ENCODE data around the gene CDH4. TPM values are rescaled to one million over a fixed set of nuclear protein-coding genes. Genes with fewer than 3 reads are reported as not detected.
A peak's percentile ranks its signal among the peaks of the same experiment; 100 is the strongest.

Gene CDH4
- polyA plus RNA-seq, 4 donors: 0.09 to 4.1 (median 0.25) TPM

DNA sequence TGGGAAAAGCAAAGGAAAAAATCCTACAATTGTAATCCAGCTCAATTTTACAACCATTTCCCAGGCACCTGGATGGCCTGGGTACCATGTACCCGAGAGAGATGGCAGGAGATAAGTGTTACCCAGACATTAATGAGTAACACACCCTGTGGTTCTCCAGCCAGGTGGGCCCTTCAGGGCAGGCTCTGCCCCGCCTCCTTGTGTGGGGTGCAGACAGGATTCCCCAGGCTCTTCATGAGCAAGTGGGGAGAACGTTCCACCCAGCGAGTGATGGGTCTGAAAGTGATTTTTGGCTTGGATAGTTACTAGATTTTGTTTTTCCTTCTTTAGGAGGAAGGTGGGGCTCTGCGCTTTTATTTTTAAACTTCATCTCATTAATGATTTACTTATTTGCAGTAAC, 569.7 kb downstream of the CDH4 start:
- Histone ChIP-seq H3K36me3 (ENCODE audit: control insufficient read depth in 3 of 3, insufficient read depth in 2 of 3, low read depth in 1 of 3, low read length in 3 of 3) (no peaks in the 10 kb centered on the region), H3K27me3 (ENCODE audit: control insufficient read depth in 3 of 3, insufficient read depth in 3 of 3, low read length in 3 of 3) (no peaks in the 10 kb centered on the region), H3K4me1 (ENCODE audit: control insufficient read depth in 3 of 3, insufficient read depth in 2 of 3, low read depth in 1 of 3, low read length in 2 of 3) (no peaks in the 10 kb centered on the region), H3K9me3 (ENCODE audit: control insufficient read depth in 2 of 2, insufficient read depth in 1 of 2, low read depth in 1 of 2, low read length in 1 of 2) (no peaks in the 10 kb centered on the region), H3K27ac (ENCODE audit: low read depth in 1 of 3, low read length in 2 of 3) (no peak overlapping the region), H3K4me3 (ENCODE audit: low read depth in 1 of 3, low read length in 3 of 3) (no peak overlapping the region)
- no peak for FAIRE-seq
- 15 to 55% (median 35%) methylated on average over 5 of the region's 5 CpGs for WGBS, 3 donors
- DNase-seq: peak; percentile 29 to 38

- DNase-seq: peak; percentile 7 to 37
- no peaks in the 10 kb centered on the region for H3K9me3 ChIP-seq (ENCODE audit: control insufficient read depth in 2 of 2, insufficient read depth in 1 of 2, low read depth in 1 of 2, low read length in 1 of 2)
- WGBS, 3 donors: 20 to 74% (median 42%) methylated on average over 12 of the region's 12 CpGs
- no peak overlapping the region for H3K27ac ChIP-seq (ENCODE audit: low read depth in 1 of 3, low read length in 2 of 3)
- H3K36me3 ChIP-seq (ENCODE audit: control insufficient read depth in 3 of 3, insufficient read depth in 2 of 3, low read depth in 1 of 3, low read length in 3 of 3): no peaks in the 10 kb centered on the region
- no peak overlapping the region for H3K4me3 ChIP-seq (ENCODE audit: low read depth in 1 of 3, low read length in 3 of 3)
- no peak for FAIRE-seq
- no peaks in the 10 kb centered on the region for H3K4me1 ChIP-seq (ENCODE audit: control insufficient read depth in 3 of 3, insufficient read depth in 2 of 3, low read depth in 1 of 3, low read length in 2 of 3)
- H3K27me3 ChIP-seq (ENCODE audit: control insufficient read depth in 3 of 3, insufficient read depth in 3 of 3, low read length in 3 of 3): no peaks in the 10 kb centered on the region
Observed at GRCh38 chr20:61822396-61822795, 570.3 kb downstream of the CDH4 start.

DNA sequence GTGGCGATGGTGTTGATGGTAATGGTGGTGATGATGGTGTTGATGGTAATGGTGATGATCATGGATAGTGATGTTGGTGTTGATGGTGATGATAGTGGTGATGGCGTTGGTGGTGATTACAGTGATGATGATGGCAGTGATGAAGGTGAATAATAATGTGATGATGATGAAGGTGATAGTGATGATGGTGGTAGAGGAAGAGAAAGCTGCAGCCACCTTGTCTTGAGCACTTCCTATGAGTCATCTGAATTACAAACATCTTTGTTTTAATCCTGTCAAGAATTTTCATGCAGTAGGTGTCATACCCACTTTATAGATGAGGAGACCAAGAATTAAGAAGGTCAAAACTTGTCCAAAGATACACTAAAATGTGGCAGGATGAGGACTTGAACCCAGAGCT, 571.2 kb downstream of the CDH4 start:
- 92 to 96% (median 95%) methylated on average over 2 of the region's 2 CpGs for WGBS, 3 donors
- Histone ChIP-seq H3K36me3 (ENCODE audit: control insufficient read depth in 3 of 3, insufficient read depth in 2 of 3, low read depth in 1 of 3, low read length in 3 of 3) (no peaks in the 10 kb centered on the region), H3K4me3 (ENCODE audit: low read depth in 1 of 3, low read length in 3 of 3) (no peak overlapping the region), H3K9me3 (ENCODE audit: control insufficient read depth in 2 of 2, insufficient read depth in 1 of 2, low read depth in 1 of 2, low read length in 1 of 2) (no peaks in the 10 kb centered on the region), H3K27me3 (ENCODE audit: control insufficient read depth in 3 of 3, insufficient read depth in 3 of 3, low read length in 3 of 3) (no peaks in the 10 kb centered on the region), H3K27ac (ENCODE audit: low read depth in 1 of 3, low read length in 2 of 3) (no peak overlapping the region), H3K4me1 (ENCODE audit: control insufficient read depth in 3 of 3, insufficient read depth in 2 of 3, low read depth in 1 of 3, low read length in 2 of 3) (no peaks in the 10 kb centered on the region)
- DNase-seq (no peak), FAIRE-seq (no peak)

DNA sequence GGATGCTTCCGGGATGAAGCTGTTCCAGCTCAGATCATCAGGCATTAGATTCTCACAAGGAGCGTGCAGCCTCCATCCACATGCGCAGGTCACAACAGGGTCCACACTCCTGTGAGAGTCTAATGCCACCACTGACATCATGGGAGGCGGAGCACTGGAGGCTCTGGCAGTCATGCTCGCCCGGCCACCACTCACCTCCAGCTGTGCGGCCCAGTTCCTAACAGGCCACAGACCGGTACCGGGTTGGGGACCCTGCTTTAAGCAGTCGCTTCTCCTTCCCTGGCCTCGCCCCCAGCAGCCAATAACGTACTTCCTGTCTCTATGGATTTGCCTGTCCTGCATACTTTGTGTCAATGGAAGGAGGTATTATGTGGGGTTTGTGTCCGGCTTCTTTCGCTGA, 576.8 kb downstream of the CDH4 start:
- no peak overlapping the region for H3K27ac ChIP-seq (ENCODE audit: low read depth in 1 of 3, low read length in 2 of 3)
- FAIRE-seq (no peak), DNase-seq (no peak)
- no peaks in the 10 kb centered on the region for H3K4me1 ChIP-seq (ENCODE audit: control insufficient read depth in 3 of 3, insufficient read depth in 2 of 3, low read depth in 1 of 3, low read length in 2 of 3)
- no peaks in the 10 kb centered on the region for H3K27me3 ChIP-seq (ENCODE audit: control insufficient read depth in 3 of 3, insufficient read depth in 3 of 3, low read length in 3 of 3)
- no peak overlapping the region for H3K4me3 ChIP-seq (ENCODE audit: low read depth in 1 of 3, low read length in 3 of 3)
- no peaks in the 10 kb centered on the region for H3K9me3 ChIP-seq (ENCODE audit: control insufficient read depth in 2 of 2, insufficient read depth in 1 of 2, low read depth in 1 of 2, low read length in 1 of 2)
- no peaks in the 10 kb centered on the region for H3K36me3 ChIP-seq (ENCODE audit: control insufficient read depth in 3 of 3, insufficient read depth in 2 of 3, low read depth in 1 of 3, low read length in 3 of 3)
- WGBS, 3 donors: 84 to 90% (median 84%) methylated on average over 14 of the region's 14 CpGs

DNA sequence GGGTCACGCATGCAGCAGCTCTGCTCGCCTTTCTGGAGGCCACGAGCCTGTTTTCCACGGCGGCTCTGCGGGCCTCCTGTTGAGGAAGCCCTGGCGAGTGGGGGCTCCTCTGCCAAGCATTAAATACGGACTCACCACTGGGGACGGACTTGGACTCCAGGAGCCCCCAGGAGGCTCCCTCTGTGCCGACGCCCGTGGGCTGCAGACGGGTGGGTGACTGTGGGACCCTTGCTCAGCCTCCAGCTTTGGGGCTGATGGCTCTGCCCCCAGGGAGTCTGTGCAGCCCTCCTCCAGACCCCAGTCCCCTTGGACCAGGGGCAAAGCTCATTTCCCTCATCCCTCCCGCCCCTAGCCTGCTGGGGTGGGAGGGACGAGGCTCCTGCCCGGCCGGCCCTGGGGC, 577.5 kb downstream of the CDH4 start:
- Histone ChIP-seq H3K36me3 (ENCODE audit: control insufficient read depth in 3 of 3, insufficient read depth in 2 of 3, low read depth in 1 of 3, low read length in 3 of 3) (no peaks in the 10 kb centered on the region), H3K4me1 (ENCODE audit: control insufficient read depth in 3 of 3, insufficient read depth in 2 of 3, low read depth in 1 of 3, low read length in 2 of 3) (no peaks in the 10 kb centered on the region), H3K27ac (ENCODE audit: low read depth in 1 of 3, low read length in 2 of 3) (no peak overlapping the region), H3K9me3 (ENCODE audit: control insufficient read depth in 2 of 2, insufficient read depth in 1 of 2, low read depth in 1 of 2, low read length in 1 of 2) (no peaks in the 10 kb centered on the region), H3K27me3 (ENCODE audit: control insufficient read depth in 3 of 3, insufficient read depth in 3 of 3, low read length in 3 of 3) (no peaks in the 10 kb centered on the region), H3K4me3 (ENCODE audit: low read depth in 1 of 3, low read length in 3 of 3) (no peak overlapping the region)
- FAIRE-seq: no peak
- DNase-seq: no peak
- WGBS, 3 donors: 77 to 83% (median 79%) methylated on average over 17 of the region's 17 CpGs

DNA sequence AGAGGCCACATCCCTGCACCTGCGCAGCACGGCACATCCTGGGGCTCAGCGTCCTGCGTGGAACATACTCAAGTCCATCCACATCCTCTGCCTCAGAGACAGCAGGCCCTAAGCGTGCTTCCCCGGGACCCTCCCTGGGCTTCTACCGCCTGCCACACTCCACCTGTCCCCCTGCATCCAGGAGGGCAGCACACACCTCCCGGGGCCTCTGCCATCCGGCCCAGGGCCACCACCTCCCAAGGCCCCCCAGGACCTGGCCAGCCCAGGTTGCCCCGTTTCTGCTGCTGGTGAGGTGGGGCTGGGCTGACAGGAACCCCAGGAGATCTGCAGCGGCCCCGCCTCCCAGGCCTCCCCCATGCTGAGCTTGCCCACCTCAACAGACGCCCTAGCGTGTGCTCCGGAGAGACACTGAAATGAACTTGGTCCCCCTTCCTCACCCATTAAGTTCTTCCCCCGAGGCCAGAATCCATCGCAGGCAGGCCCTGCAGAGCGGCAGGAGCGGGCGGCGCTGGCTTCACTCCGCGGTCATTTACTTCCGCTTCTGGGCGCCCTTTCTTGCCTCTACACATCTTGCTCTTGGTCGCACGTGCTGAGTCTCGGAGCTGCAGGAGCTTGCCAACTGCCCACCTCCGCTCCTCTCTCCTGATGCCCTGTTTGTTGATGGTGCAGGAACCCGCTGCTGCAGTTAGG, 578.3 kb downstream of the CDH4 start:
- Histone ChIP-seq H3K4me3 (ENCODE audit: low read depth in 1 of 3, low read length in 3 of 3) (no peak overlapping the region), H3K36me3 (ENCODE audit: control insufficient read depth in 3 of 3, insufficient read depth in 2 of 3, low read depth in 1 of 3, low read length in 3 of 3) (no peaks in the 10 kb centered on the region), H3K27ac (ENCODE audit: low read depth in 1 of 3, low read length in 2 of 3) (no peak overlapping the region), H3K27me3 (ENCODE audit: control insufficient read depth in 3 of 3, insufficient read depth in 3 of 3, low read length in 3 of 3) (no peaks in the 10 kb centered on the region), H3K4me1 (ENCODE audit: control insufficient read depth in 3 of 3, insufficient read depth in 2 of 3, low read depth in 1 of 3, low read length in 2 of 3) (no peaks in the 10 kb centered on the region), H3K9me3 (ENCODE audit: control insufficient read depth in 2 of 2, insufficient read depth in 1 of 2, low read depth in 1 of 2, low read length in 1 of 2) (no peaks in the 10 kb centered on the region)
- FAIRE-seq (no peak), DNase-seq (no peak)
- WGBS, 3 donors: 84 to 88% (median 86%) methylated on average over 30 of the region's 30 CpGs

- no peak overlapping the region for H3K4me3 ChIP-seq (ENCODE audit: low read depth in 1 of 3, low read length in 3 of 3)
- no peaks in the 10 kb centered on the region for H3K36me3 ChIP-seq (ENCODE audit: control insufficient read depth in 3 of 3, insufficient read depth in 2 of 3, low read depth in 1 of 3, low read length in 3 of 3)
- no peaks in the 10 kb centered on the region for H3K4me1 ChIP-seq (ENCODE audit: control insufficient read depth in 3 of 3, insufficient read depth in 2 of 3, low read depth in 1 of 3, low read length in 2 of 3)
- no peak overlapping the region for H3K27ac ChIP-seq (ENCODE audit: low read depth in 1 of 3, low read length in 2 of 3)
- FAIRE-seq: no peak
- WGBS, 3 donors: 59 to 79% (median 63%) methylated on average over 8 of the region's 8 CpGs
- DNase-seq: no peak
- H3K9me3 ChIP-seq (ENCODE audit: control insufficient read depth in 2 of 2, insufficient read depth in 1 of 2, low read depth in 1 of 2, low read length in 1 of 2): no peaks in the 10 kb centered on the region
- H3K27me3 ChIP-seq (ENCODE audit: control insufficient read depth in 3 of 3, insufficient read depth in 3 of 3, low read length in 3 of 3): no peaks in the 10 kb centered on the region
Observed at GRCh38 chr20:61830991-61831390, 578.9 kb downstream of the CDH4 start.

GRCh38 chr20:61832181-61832580, 580.1 kb downstream of the CDH4 start:
- FAIRE-seq: no peak
- WGBS, 3 donors: 72 to 84% (median 74%) methylated on average over 2 of the region's 2 CpGs
- Histone ChIP-seq H3K4me3 (ENCODE audit: low read depth in 1 of 3, low read length in 3 of 3) (no peak overlapping the region), H3K4me1 (ENCODE audit: control insufficient read depth in 3 of 3, insufficient read depth in 2 of 3, low read depth in 1 of 3, low read length in 2 of 3) (no peaks in the 10 kb centered on the region), H3K36me3 (ENCODE audit: control insufficient read depth in 3 of 3, insufficient read depth in 2 of 3, low read depth in 1 of 3, low read length in 3 of 3) (no peaks in the 10 kb centered on the region), H3K9me3 (ENCODE audit: control insufficient read depth in 2 of 2, insufficient read depth in 1 of 2, low read depth in 1 of 2, low read length in 1 of 2) (no peaks in the 10 kb centered on the region), H3K27ac (ENCODE audit: low read depth in 1 of 3, low read length in 2 of 3) (no peak overlapping the region), H3K27me3 (ENCODE audit: control insufficient read depth in 3 of 3, insufficient read depth in 3 of 3, low read length in 3 of 3) (no peaks in the 10 kb centered on the region)
- DNase-seq: no peak
